Frontal cortex (tissue), 4 donors: ENCODE data around the gene TCF7. TPM values are rescaled to one million over a fixed set of nuclear protein-coding genes. Genes with fewer than 3 reads are reported as not detected.

ENCODE experiments used
- DNase-seq, 2 donors: peaks; one replicate each; pipeline ENCODE4 v3.0.0; 2012; ENCODE audit warnings: low spot score in 2 of 2
- FAIRE-seq: peaks from 2 replicates; lab custom pipeline; 2012; peaks lifted over from hg19 to GRCh38; lab: Jason Lieb, UNC
- small RNA-seq: library from RNA; depleted of rRNA; stranded (forward); fragments of <200 nt; gene quantifications from one replicate; pipeline ENCODE3, GENCODE V24; 2014
- total RNA-seq: library from RNA; depleted of rRNA; stranded (reverse); fragments of >200 nt; gene quantifications from one replicate; pipeline ENCODE4 v1.2.3, GENCODE V29; 2014
- donor health status: control.
- donor health status: control.
- donor health status: control.

TCF7 gene
- total RNA-seq, 1 donor from 2014 or later: 0.41 TPM

GRCh38 chr5:134162592-134162991, 48.1 kb downstream of the TCF7 start:
- no peak for FAIRE-seq

GRCh38 chr5:134171972-134172371, 57.5 kb downstream of the TCF7 start:
- FAIRE-seq (no peak), DNase-seq (no peak)

More at GRCh38 chr5:134162592-134162991, 48.1 kb downstream of the TCF7 start:
- DNase-seq: no peak

GRCh38 chr5:134174841-134175839, 60.7 kb downstream of the TCF7 start:
- FAIRE-seq: no peak
- DNase-seq: no peak

- no peak for FAIRE-seq
- DNase-seq: peak in 1 of 2 donors; percentile 30
These were observed 61.5 kb downstream of the TCF7 start for GRCh38 chr5:134175921-134176510.

GRCh38 chr5:134176511-134177368, 62.3 kb downstream of the TCF7 start, which contains the start of gene SKP1:
Gene SKP1, minus strand, starts transcription at chr5:134176950. Its CDS starts 2,928 bp downstream, at chr5:134174022.
- peak; percentile 81 to 86 for DNase-seq
- FAIRE-seq: no peak

- FAIRE-seq: no peak
- DNase-seq: no peak
These were observed 63.1 kb downstream of the TCF7 start for GRCh38 chr5:134177369-134178095.

- DNase-seq (no peak), FAIRE-seq (no peak)
These were observed 63.6 kb downstream of the TCF7 start for GRCh38 chr5:134178096-134178419.

GRCh38 chr5:134183481-134183880, 69.0 kb downstream of the TCF7 start:
- DNase-seq (no peak), FAIRE-seq (no peak)

- FAIRE-seq (no peak), DNase-seq (peak; percentile 58 to 66)
These were observed 70.0 kb downstream of the TCF7 start for GRCh38 chr5:134184155-134185135.

- no peak for FAIRE-seq
These were observed 73.6 kb downstream of the TCF7 start for GRCh38 chr5:134188092-134188491.

GRCh38 chr5:134189031-134189430, 74.5 kb downstream of the TCF7 start:
- DNase-seq: no peak
- FAIRE-seq: no peak

More at GRCh38 chr5:134188092-134188491, 73.6 kb downstream of the TCF7 start:
- DNase-seq: no peak

- DNase-seq (no peak), FAIRE-seq (no peak)
These were observed 81.2 kb downstream of the TCF7 start for GRCh38 chr5:134195666-134196065.

Small RNA genes lying within 50 kb of the gene (small RNA-seq; reads per million reads assigned to genes)
- gene AC008608.1: not detected

Other genes starting within 250 kb of the TCF7 start
- 64.4 TPM for gene C5orf15, start 146.1 kb upstream of the TCF7 start, total RNA-seq
- gene VDAC1, start 109.7 kb upstream of the TCF7 start, total RNA-seq: 244 TPM
- gene SKP1, start 62.3 kb downstream of the TCF7 start, total RNA-seq: 139 TPM
- gene PPP2CA, start 111.4 kb downstream of the TCF7 start, total RNA-seq: 141 TPM